ENCODE data around the gene PGR. TPM values are rescaled to one million over a fixed set of nuclear protein-coding genes. Genes with fewer than 3 reads are reported as not detected.

PGR gene
- total RNA-seq, 1 donor = under 0.01 TPM

DNA sequence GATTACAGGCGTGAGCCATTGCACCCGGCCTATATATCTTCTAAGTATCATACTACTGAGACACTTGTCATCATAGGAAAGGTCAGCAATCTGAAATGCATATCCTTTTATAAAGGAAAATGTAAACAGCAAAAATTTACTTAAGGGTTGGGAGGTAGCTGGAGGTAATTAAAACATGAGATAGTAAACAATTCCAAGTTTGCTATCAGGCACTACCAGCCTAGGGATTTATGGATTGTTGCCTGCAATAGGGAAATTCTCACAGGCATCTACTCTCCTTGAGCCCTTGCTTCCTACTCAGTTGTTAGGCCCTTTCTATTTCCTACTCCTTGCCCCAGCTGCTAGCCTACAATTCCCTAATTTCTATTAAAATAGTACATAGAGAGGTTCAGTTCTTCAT, 16.1 kb downstream of the PGR start:
- Histone ChIP-seq H3K4me2 (ENCODE audit: insufficient read depth, low read length) (no peak overlapping the region), H3K4me3 (ENCODE audit: insufficient read depth, low read length) (no peak overlapping the region), H4K20me1 (ENCODE audit: insufficient read depth, low read length) (no peaks in the 10 kb centered on the region), H3K79me2 (ENCODE audit: insufficient read depth, low read length) (no peaks in the 10 kb centered on the region), H2AFZ (ENCODE audit: low read length) (no peak overlapping the region), H3K9me3 (ENCODE audit: low read depth, low read length) (no peaks in the 10 kb centered on the region), H3K27ac (ENCODE audit: low read depth, low read length) (no peak overlapping the region), H3K27me3 (ENCODE audit: insufficient read depth, low read length) (no peaks in the 10 kb centered on the region), H3K4me1 (ENCODE audit: insufficient read depth, low read length) (no peaks in the 10 kb centered on the region), H3K36me3 (ENCODE audit: insufficient read depth, low read length) (no peaks in the 10 kb centered on the region)
- TF ChIP-seq CTCF (IDR thresholded peaks at IDR 0.05; ENCODE audit: extremely low read depth, low read depth, low read length) = no peak
- DNase-seq (ENCODE audit: insufficient read length, low spot score, missing footprints) = no peak

- no peak overlapping the region for H2AFZ ChIP-seq (ENCODE audit: low read length)
- no peaks in the 10 kb centered on the region for H3K36me3 ChIP-seq (ENCODE audit: insufficient read depth, low read length)
- no peak for DNase-seq (ENCODE audit: insufficient read length, low spot score, missing footprints)
- no peak overlapping the region for H3K27ac ChIP-seq (ENCODE audit: low read depth, low read length)
- H3K9me3 ChIP-seq (ENCODE audit: low read depth, low read length) = no peaks in the 10 kb centered on the region
- no peaks in the 10 kb centered on the region for H3K27me3 ChIP-seq (ENCODE audit: insufficient read depth, low read length)
- no peaks in the 10 kb centered on the region for H4K20me1 ChIP-seq (ENCODE audit: insufficient read depth, low read length)
- no peaks in the 10 kb centered on the region for H3K79me2 ChIP-seq (ENCODE audit: insufficient read depth, low read length)
- TF ChIP-seq CTCF (IDR thresholded peaks at IDR 0.05; ENCODE audit: extremely low read depth, low read depth, low read length) = no peak
- H3K4me3 ChIP-seq (ENCODE audit: insufficient read depth, low read length) = no peak overlapping the region
- no peaks in the 10 kb centered on the region for H3K4me1 ChIP-seq (ENCODE audit: insufficient read depth, low read length)
- H3K4me2 ChIP-seq (ENCODE audit: insufficient read depth, low read length) = no peak overlapping the region
Observed at GRCh38 chr11:101104716-101105115, 24.9 kb downstream of the PGR start.

GRCh38 chr11:101103433-101103832, 26.2 kb downstream of the PGR start:
- H3K79me2 ChIP-seq (ENCODE audit: insufficient read depth, low read length) = no peaks in the 10 kb centered on the region
- DNase-seq (ENCODE audit: insufficient read length, low spot score, missing footprints) = no peak
- H3K4me1 ChIP-seq (ENCODE audit: insufficient read depth, low read length) = no peaks in the 10 kb centered on the region
- H3K4me2 ChIP-seq (ENCODE audit: insufficient read depth, low read length) = no peak overlapping the region
- no peaks in the 10 kb centered on the region for H4K20me1 ChIP-seq (ENCODE audit: insufficient read depth, low read length)
- H3K27ac ChIP-seq (ENCODE audit: low read depth, low read length) = no peak overlapping the region
- no peak for TF ChIP-seq CTCF (IDR thresholded peaks at IDR 0.05; ENCODE audit: extremely low read depth, low read depth, low read length)
- H2AFZ ChIP-seq (ENCODE audit: low read length) = no peak overlapping the region
- no peak overlapping the region for H3K4me3 ChIP-seq (ENCODE audit: insufficient read depth, low read length)
- H3K36me3 ChIP-seq (ENCODE audit: insufficient read depth, low read length) = no peaks in the 10 kb centered on the region
- H3K9me3 ChIP-seq (ENCODE audit: low read depth, low read length) = no peaks in the 10 kb centered on the region
- H3K27me3 ChIP-seq (ENCODE audit: insufficient read depth, low read length) = no peaks in the 10 kb centered on the region

GRCh38 chr11:101100601-101101000, 29.0 kb downstream of the PGR start:
- no peak for TF ChIP-seq CTCF (IDR thresholded peaks at IDR 0.05; ENCODE audit: extremely low read depth, low read depth, low read length)
- no peaks in the 10 kb centered on the region for H4K20me1 ChIP-seq (ENCODE audit: insufficient read depth, low read length)
- H3K4me1 ChIP-seq (ENCODE audit: insufficient read depth, low read length) = no peaks in the 10 kb centered on the region
- no peaks in the 10 kb centered on the region for H3K27me3 ChIP-seq (ENCODE audit: insufficient read depth, low read length)
- no peak overlapping the region for H2AFZ ChIP-seq (ENCODE audit: low read length)
- no peaks in the 10 kb centered on the region for H3K9me3 ChIP-seq (ENCODE audit: low read depth, low read length)
- no peak for DNase-seq (ENCODE audit: insufficient read length, low spot score, missing footprints)
- no peaks in the 10 kb centered on the region for H3K36me3 ChIP-seq (ENCODE audit: insufficient read depth, low read length)
- H3K4me3 ChIP-seq (ENCODE audit: insufficient read depth, low read length) = no peak overlapping the region
- no peak overlapping the region for H3K27ac ChIP-seq (ENCODE audit: low read depth, low read length)
- H3K79me2 ChIP-seq (ENCODE audit: insufficient read depth, low read length) = no peaks in the 10 kb centered on the region
- no peak overlapping the region for H3K4me2 ChIP-seq (ENCODE audit: insufficient read depth, low read length)
